Amygdala (tissue), 56 donors: ENCODE measurements around the gene PADI6.

Experiments used
- DNase-seq, 56 donors: peaks; one replicate each; lab custom pipeline; 2025; lab: John Stamatoyannopoulos, UW

PADI6 gene

GRCh38 chr1:17355898-17356297 lies 16.1 kb upstream of the PADI6 start:
- no peak for DNase-seq

- DNase-seq, result no peak
Measured at GRCh38 chr1:17356387-17357026, 15.5 kb upstream of the PADI6 start.

GRCh38 chr1:17358557-17358956 lies 13.4 kb upstream of the PADI6 start:
- DNase-seq, result no peak

GRCh38 chr1:17359031-17359430 lies 13.0 kb upstream of the PADI6 start:
- DNase-seq, result no peak

GRCh38 chr1:17359808-17360207 lies 12.2 kb upstream of the PADI6 start:
- no peak for DNase-seq

- no peak for DNase-seq
Measured at GRCh38 chr1:17360272-17360956, 11.6 kb upstream of the PADI6 start.

GRCh38 chr1:17361687-17362086 lies 10.3 kb upstream of the PADI6 start:
- no peak for DNase-seq

GRCh38 chr1:17363351-17363750 lies 8.6 kb upstream of the PADI6 start:
- no peak for DNase-seq

- DNase-seq, result no peak
Measured at GRCh38 chr1:17363771-17364170, 8.2 kb upstream of the PADI6 start.

- DNase-seq, result no peak
Measured at GRCh38 chr1:17365293-17365692, 6.7 kb upstream of the PADI6 start.

GRCh38 chr1:17369466-17369865 lies 2.5 kb upstream of the PADI6 start:
- DNase-seq, result no peak

GRCh38 chr1:17370618-17371017 lies 1.4 kb upstream of the PADI6 start:
- DNase-seq, result no peak

GRCh38 chr1:17372955-17373354 lies 959 bp downstream of the PADI6 start:
- no peak for DNase-seq

GRCh38 chr1:17375651-17376050 lies 3.7 kb downstream of the PADI6 start:
- DNase-seq, result peak in 1 of 56 donors; percentile 21

- no peak for DNase-seq
Measured at GRCh38 chr1:17377325-17377953, 5.4 kb downstream of the PADI6 start.

GRCh38 chr1:17381161-17381560 lies 9.2 kb downstream of the PADI6 start:
- DNase-seq, result no peak

- no peak for DNase-seq
Measured at GRCh38 chr1:17392199-17392740, 20.3 kb downstream of the PADI6 start.

GRCh38 chr1:17393230-17393629 lies 21.2 kb downstream of the PADI6 start:
- DNase-seq, result no peak

- peak in 1 of 56 donors; percentile 29 for DNase-seq
Measured at GRCh38 chr1:17397910-17398695, 26.1 kb downstream of the PADI6 start.

- no peak for DNase-seq
Measured at GRCh38 chr1:17400725-17401341, 28.8 kb downstream of the PADI6 start.
